Smooth muscle cell (in vitro differentiated cells): ENCODE results near the gene CLIC5. TPM values are rescaled to one million over a fixed set of nuclear protein-coding genes. Genes with fewer than 3 reads are reported as not detected.

Experiments
- DNase-seq: peaks from one replicate; lab custom pipeline; 2025; ENCODE audit not compliant: unreplicated experiment; lab: John Stamatoyannopoulos, UW
- H2AFZ ChIP-seq: fragments of 200-600 bp; sonication (generic); 2 replicates; pipeline ENCODE4 v1.6.0; 2016; ENCODE audit warnings: antibody characterized with exemption, low read depth, mild to moderate bottlenecking
- H3F3A ChIP-seq: fragments of 200-600 bp; sonication (generic); 2 replicates; pipeline ENCODE4 v1.6.0; 2017; ENCODE audit warnings: antibody characterized with exemption, low read depth
- H3K27ac ChIP-seq: fragments of 200-600 bp; sonication (generic); 2 replicates; pipeline ENCODE4 v1.5.1; 2016; ENCODE audit warnings: low read depth, mild to moderate bottlenecking
- H3K27me3 ChIP-seq: fragments of 200-600 bp; sonication (generic); 2 replicates; pipeline ENCODE4 v1.6.1; 2016; ENCODE audit warnings: low read depth, mild to moderate bottlenecking
- H3K36me3 ChIP-seq: fragments of 200-600 bp; sonication (generic); 2 replicates; pipeline ENCODE4 v1.5.1; 2016; ENCODE audit warnings: low read depth
- H3K4me1 ChIP-seq: fragments of 200-600 bp; sonication (generic); 2 replicates; pipeline ENCODE4 v1.5.1; 2016; ENCODE audit warnings: low read depth
- H3K4me2 ChIP-seq: fragments of 200-600 bp; sonication (generic); 2 replicates; pipeline ENCODE4 v1.6.0; 2016; ENCODE audit warnings: mild to moderate bottlenecking
- H3K4me3 ChIP-seq: fragments of 200-600 bp; sonication (generic); 2 replicates; pipeline ENCODE4 v1.5.1; 2016; ENCODE audit warnings: mild to moderate bottlenecking
- H3K79me2 ChIP-seq: fragments of 200-600 bp; sonication (generic); 2 replicates; pipeline ENCODE4 v1.6.0; 2016; ENCODE audit warnings: low read depth, mild to moderate bottlenecking
- H3K9ac ChIP-seq: fragments of 200-600 bp; sonication (generic); 2 replicates; pipeline ENCODE4 v1.6.0; 2016; ENCODE audit warnings: low read depth
- H3K9me3 ChIP-seq: fragments of 200-600 bp; sonication (generic); replicated peaks from 2 replicates; pipeline ENCODE4 v1.5.1; 2016; ENCODE audit warnings: low read depth
- H4K20me1 ChIP-seq: fragments of 200-600 bp; sonication (generic); 2 replicates; pipeline ENCODE4 v1.6.0; 2016; ENCODE audit warnings: low read depth
- WGBS: methylation state at CpG from one replicate; pipeline ENCODE4 v1.1.7; 2016; ENCODE audit warnings: low lambda C conversion rate; 5-methylcytosine and 5-hydroxymethylcytosine counted together
- polyA plus RNA-seq: library from polyadenylated mRNA; unstranded; fragments of >200 nt; fragmentation: Nextera tagmentation; extraction: Ambion mirVana; gene quantifications from 2 replicates; pipeline ENCODE4 v1.2.1, GENCODE V29; 2016
- total RNA-seq: library from RNA; depleted of rRNA; stranded (reverse); fragments of >200 nt; gene quantifications from 2 replicates; pipeline ENCODE4 v1.2.3, GENCODE V29; 2014
- TF ChIP-seq, protein P1 (sequence below): fragments of 200-600 bp; sonication (generic); IDR thresholded peaks from 2 replicates; pipeline ENCODE4 v1.5.1; 2017; ENCODE audit warnings: borderline replicate concordance, mild to moderate bottlenecking, antibody characterized with exemption; ENCODE audit not compliant: insufficient read depth, poor library complexity, severe bottlenecking

Gene CLIC5
- total and polyA plus RNA-seq, 2 experiments from 2014 or later, result 0.97 to 4.4 TPM

DNA sequence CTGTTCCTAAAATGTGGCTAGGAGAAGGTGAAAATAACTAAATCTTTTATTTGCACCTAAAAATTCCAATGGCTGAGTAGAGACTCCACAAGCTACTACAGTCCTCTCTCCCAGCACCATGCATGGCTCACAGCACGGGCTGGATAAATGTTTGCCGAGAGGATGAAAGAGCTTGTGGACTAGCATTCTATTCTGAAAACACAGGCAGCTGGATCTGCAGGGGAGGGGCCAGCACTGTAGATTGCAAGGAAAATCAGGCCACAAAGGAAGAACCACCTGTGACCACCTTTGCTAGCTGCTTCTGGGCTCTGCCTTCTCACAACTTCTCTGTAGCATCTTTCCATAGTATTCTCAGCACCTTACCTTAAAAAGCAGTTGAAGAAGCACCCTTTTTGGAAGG, 46.6 kb downstream of the CLIC5 start:
- H3F3A ChIP-seq, result peaks cover 4% of the 10 kb centered on the region
- TF ChIP-seq, protein P1, sequence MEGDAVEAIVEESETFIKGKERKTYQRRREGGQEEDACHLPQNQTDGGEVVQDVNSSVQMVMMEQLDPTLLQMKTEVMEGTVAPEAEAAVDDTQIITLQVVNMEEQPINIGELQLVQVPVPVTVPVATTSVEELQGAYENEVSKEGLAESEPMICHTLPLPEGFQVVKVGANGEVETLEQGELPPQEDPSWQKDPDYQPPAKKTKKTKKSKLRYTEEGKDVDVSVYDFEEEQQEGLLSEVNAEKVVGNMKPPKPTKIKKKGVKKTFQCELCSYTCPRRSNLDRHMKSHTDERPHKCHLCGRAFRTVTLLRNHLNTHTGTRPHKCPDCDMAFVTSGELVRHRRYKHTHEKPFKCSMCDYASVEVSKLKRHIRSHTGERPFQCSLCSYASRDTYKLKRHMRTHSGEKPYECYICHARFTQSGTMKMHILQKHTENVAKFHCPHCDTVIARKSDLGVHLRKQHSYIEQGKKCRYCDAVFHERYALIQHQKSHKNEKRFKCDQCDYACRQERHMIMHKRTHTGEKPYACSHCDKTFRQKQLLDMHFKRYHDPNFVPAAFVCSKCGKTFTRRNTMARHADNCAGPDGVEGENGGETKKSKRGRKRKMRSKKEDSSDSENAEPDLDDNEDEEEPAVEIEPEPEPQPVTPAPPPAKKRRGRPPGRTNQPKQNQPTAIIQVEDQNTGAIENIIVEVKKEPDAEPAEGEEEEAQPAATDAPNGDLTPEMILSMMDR, result no peak
- no peak overlapping the region for H2AFZ ChIP-seq
- 87% methylated on average over 2 of the region's 2 CpGs for WGBS
- H3K36me3 ChIP-seq, result no peaks in the 10 kb centered on the region
- DNase-seq, result no peak
- H3K79me2 ChIP-seq, result no peaks in the 10 kb centered on the region
- no peak overlapping the region for H3K4me3 ChIP-seq
- peaks cover 8% of the 10 kb centered on the region for H3K4me1 ChIP-seq
- no peak overlapping the region for H3K27ac ChIP-seq
- H4K20me1 ChIP-seq, result no peaks in the 10 kb centered on the region
- no peaks in the 10 kb centered on the region for H3K9me3 ChIP-seq
- no peak overlapping the region for H3K9ac ChIP-seq
- H3K27me3 ChIP-seq, result no peaks in the 10 kb centered on the region
- no peak overlapping the region for H3K4me2 ChIP-seq

DNA sequence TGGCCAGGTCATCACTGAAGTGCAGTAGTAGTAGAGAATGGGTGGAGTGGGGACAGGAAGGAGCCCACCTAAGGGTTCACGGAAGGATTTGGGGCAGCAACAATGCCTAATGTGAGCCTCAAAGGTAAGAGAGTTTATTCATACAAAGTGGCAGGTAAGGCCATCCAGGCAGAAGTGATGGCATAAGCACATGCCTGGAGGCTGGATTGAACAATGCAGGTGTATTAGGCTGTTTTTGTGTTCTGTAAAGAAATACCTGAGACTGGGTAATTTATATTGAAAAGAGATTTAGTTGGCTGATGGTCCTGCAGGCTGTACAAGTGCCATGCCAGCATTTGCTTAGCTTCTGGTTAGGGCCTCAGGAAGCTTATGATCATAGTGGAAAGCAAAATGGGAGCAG, 48.3 kb downstream of the CLIC5 start:
- WGBS, result 88% methylated on average over 1 of the region's 1 CpG
- H3K79me2 ChIP-seq, result no peaks in the 10 kb centered on the region
- no peaks in the 10 kb centered on the region for H3K9me3 ChIP-seq
- no peaks in the 10 kb centered on the region for H3K36me3 ChIP-seq
- H3F3A ChIP-seq, result peaks cover 4% of the 10 kb centered on the region
- DNase-seq, result no peak
- H3K27me3 ChIP-seq, result no peaks in the 10 kb centered on the region
- no peak overlapping the region for H3K4me3 ChIP-seq
- H2AFZ ChIP-seq, result no peak overlapping the region
- H4K20me1 ChIP-seq, result no peaks in the 10 kb centered on the region
- no peak overlapping the region for H3K4me2 ChIP-seq
- TF ChIP-seq, protein P1, result no peak
- no peak overlapping the region for H3K9ac ChIP-seq
- no peak overlapping the region for H3K27ac ChIP-seq
- peaks cover 8% of the 10 kb centered on the region for H3K4me1 ChIP-seq

DNA sequence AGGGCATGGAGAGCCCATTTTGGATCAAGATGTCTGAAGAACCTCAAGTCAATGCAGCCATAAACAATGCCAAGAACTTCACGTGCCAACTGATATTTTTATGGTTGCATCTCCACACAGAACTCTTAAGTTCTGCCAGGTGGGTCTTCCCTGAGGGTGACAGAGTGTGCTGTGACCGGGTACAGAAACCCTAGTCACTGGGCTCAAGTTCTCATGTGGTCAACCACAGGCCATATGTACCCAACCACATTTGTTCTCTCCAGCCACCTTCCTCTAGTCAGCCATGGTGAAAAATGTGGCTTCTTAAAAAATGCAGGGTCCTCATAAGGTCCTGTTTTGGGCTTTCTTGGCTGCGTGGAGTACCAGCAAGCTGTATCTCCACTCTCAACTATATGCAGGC, 48.9 kb downstream of the CLIC5 start:
- Histone ChIP-seq H3K4me2 (no peak overlapping the region), H3K9ac (no peak overlapping the region), H3K36me3 (no peaks in the 10 kb centered on the region), H3K9me3 (no peaks in the 10 kb centered on the region), H3K4me3 (no peak overlapping the region), H3K27ac (no peak overlapping the region), H3K4me1 (peaks cover 8% of the 10 kb centered on the region), H4K20me1 (no peaks in the 10 kb centered on the region), H3F3A (peaks cover 4% of the 10 kb centered on the region), H2AFZ (no peak overlapping the region), H3K79me2 (no peaks in the 10 kb centered on the region), H3K27me3 (no peaks in the 10 kb centered on the region)
- WGBS, result 97% methylated on average over 3 of the region's 3 CpGs
- no peak for DNase-seq
- TF ChIP-seq, protein P1, result no peak

DNA sequence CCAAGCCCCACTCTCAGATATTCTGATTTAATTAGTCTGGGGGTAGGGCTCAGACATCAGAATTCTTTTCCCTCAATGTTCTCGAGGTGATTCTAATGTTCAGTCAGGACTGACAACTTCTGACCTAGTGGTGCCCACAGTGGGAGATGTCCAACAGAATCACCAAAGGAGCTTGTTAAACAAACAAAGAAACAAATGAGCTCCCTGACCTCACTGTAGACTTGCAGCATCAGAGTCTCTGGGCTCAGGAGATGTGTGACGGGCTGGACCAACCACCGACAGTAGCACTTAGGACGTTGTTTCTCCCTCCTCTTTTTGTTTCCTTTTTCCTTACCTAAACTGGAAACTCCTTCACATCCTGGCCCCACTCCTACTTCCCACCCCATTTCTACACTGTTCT, 49.3 kb downstream of the CLIC5 start:
- Histone ChIP-seq H3K9ac (no peak overlapping the region), H3K4me2 (peak overlapping the region; percentile 41), H3K79me2 (no peaks in the 10 kb centered on the region), H3F3A (peaks cover 4% of the 10 kb centered on the region), H3K27me3 (no peaks in the 10 kb centered on the region), H3K4me3 (no peak overlapping the region), H3K27ac (peak overlapping the region; percentile 23), H3K9me3 (no peaks in the 10 kb centered on the region), H3K36me3 (no peaks in the 10 kb centered on the region), H4K20me1 (no peaks in the 10 kb centered on the region), H3K4me1 (peaks cover 8% of the 10 kb centered on the region), H2AFZ (no peak overlapping the region)
- TF ChIP-seq, protein P1, result no peak
- no peak for DNase-seq
- 87% methylated on average over 4 of the region's 4 CpGs for WGBS
